GM12873 (cell line): ENCODE results near the gene CCR1.

Source experiments
- TF ChIP-seq, protein P1 (sequence below): IDR thresholded peaks from 2 replicates; pipeline ENCODE4 v1.5.1; 2012; ENCODE audit warnings: low read depth, mild to moderate bottlenecking, moderate library complexity, low read length, control low read depth; ENCODE audit not compliant: insufficient read depth; ENCODE audit errors: missing control alignments

CCR1 gene

GRCh38 chr3:46163556-46164041 is 44.5 kb downstream of the CCR1 start:
- TF ChIP-seq, protein P1, sequence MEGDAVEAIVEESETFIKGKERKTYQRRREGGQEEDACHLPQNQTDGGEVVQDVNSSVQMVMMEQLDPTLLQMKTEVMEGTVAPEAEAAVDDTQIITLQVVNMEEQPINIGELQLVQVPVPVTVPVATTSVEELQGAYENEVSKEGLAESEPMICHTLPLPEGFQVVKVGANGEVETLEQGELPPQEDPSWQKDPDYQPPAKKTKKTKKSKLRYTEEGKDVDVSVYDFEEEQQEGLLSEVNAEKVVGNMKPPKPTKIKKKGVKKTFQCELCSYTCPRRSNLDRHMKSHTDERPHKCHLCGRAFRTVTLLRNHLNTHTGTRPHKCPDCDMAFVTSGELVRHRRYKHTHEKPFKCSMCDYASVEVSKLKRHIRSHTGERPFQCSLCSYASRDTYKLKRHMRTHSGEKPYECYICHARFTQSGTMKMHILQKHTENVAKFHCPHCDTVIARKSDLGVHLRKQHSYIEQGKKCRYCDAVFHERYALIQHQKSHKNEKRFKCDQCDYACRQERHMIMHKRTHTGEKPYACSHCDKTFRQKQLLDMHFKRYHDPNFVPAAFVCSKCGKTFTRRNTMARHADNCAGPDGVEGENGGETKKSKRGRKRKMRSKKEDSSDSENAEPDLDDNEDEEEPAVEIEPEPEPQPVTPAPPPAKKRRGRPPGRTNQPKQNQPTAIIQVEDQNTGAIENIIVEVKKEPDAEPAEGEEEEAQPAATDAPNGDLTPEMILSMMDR = no peak

GRCh38 chr3:46162975-46163555 is 45.0 kb downstream of the CCR1 start:
- TF ChIP-seq, protein P1 = no peak

- TF ChIP-seq, protein P1 = no peak
Observed at GRCh38 chr3:46154311-46154710, 53.8 kb downstream of the CCR1 start.
